Right atrium auricular region (tissue), 2 donors: Measurements from ENCODE around the gene HOXC5. TPM values are rescaled to one million over a fixed set of nuclear protein-coding genes. Genes with fewer than 3 reads are reported as not detected.
A peak's percentile ranks its signal among the peaks of the same experiment; 100 is the strongest.

Experiments
- DNase-seq: peaks from one replicate; pipeline ENCODE4 v3.0.0-alpha.2; 2019; ENCODE audit warnings: low spot score
- H3K27ac ChIP-seq, 2 donors: fragments of 200-600 bp; sonication (generic); 1 replicate in 1 of 2; 2 replicates in 1 of 2; pipeline ENCODE4 v1.5.1; 2016 to 2019
- H3K27me3 ChIP-seq, 2 donors: fragments of 200-600 bp; sonication (generic); one replicate each; pipeline versions ENCODE4 v1.5.1 to v1.6.0; 2017 to 2019
- H3K36me3 ChIP-seq: fragments of 200-600 bp; sonication (generic); one replicate; pipeline ENCODE4 v1.5.1; 2016
- H3K4me1 ChIP-seq, 2 donors: fragments of 200-600 bp; sonication (generic); one replicate each; pipeline versions ENCODE4 v1.5.1 to v1.6.0; 2017 to 2019
- H3K4me3 ChIP-seq, 2 donors: fragments of 200-600 bp; sonication (generic); 1 replicate in 1 of 2; 2 replicates in 1 of 2; pipeline ENCODE4 v1.5.1; 2017 to 2019; ENCODE audit warnings: mild to moderate bottlenecking in 1 of 2, moderate library complexity in 1 of 2
- H3K9me3 ChIP-seq, 2 donors: fragments of 200-600 bp; sonication (generic); one replicate each; pipeline ENCODE4 v1.5.1; 2019
- CTCF ChIP-seq, 2 donors: fragments of 200-600 bp; sonication (generic); IDR thresholded peaks; one replicate each; pipeline ENCODE4 v1.5.1; 2019; ENCODE audit warnings: antibody characterized with exemption in 2 of 2
- total RNA-seq, 2 donors: library from RNA; depleted of rRNA; stranded (reverse); fragments of >200 nt; gene quantifications; one replicate each; pipeline ENCODE4 v1.1.0, GENCODE V29; 2016

HOXC5 gene
- total RNA-seq, 2 donors from 2014 or later, result 0.33 TPM; not detected in 1

- H3K27me3 ChIP-seq, result peaks cover 14 to 30% of the 10 kb centered on the region in 2 donors
- H3K27ac ChIP-seq, result peak overlapping the region in 1 of 2 donors; percentile 1
- no peaks in the 10 kb centered on the region for H3K36me3 ChIP-seq
- TF ChIP-seq CTCF (IDR thresholded peaks at IDR 0.05), result no peak
- DNase-seq, result no peak
- H3K9me3 ChIP-seq, result no peaks in the 10 kb centered on the region
- peak overlapping the region; percentile 32 to 49 for H3K4me3 ChIP-seq
- peaks cover 0 to 7% of the 10 kb centered on the region in 2 donors for H3K4me1 ChIP-seq
These were observed 20.3 kb downstream of the HOXC5 start for GRCh38 chr12:54053003-54053750.

GRCh38 chr12:54053751-54054741 lies 21.2 kb downstream of the HOXC5 start, which contains the start of gene HOXC4:
TSS of gene HOXC4 (plus strand) at chr12:54053835. CDS start at chr12:54053923, 88 bp downstream.
- H3K36me3 ChIP-seq, result no peaks in the 10 kb centered on the region
- peak within 1 kb of the TSS; percentile 32 to 49 for H3K4me3 ChIP-seq
- H3K4me1 ChIP-seq, result peaks cover 0 to 7% of the 10 kb centered on the region in 2 donors
- TF ChIP-seq CTCF (IDR thresholded peaks at IDR 0.05), result no peak
- peak within 1 kb of the TSS in 1 of 2 donors; percentile 1 for H3K27ac ChIP-seq
- H3K9me3 ChIP-seq, result no peaks in the 10 kb centered on the region
- peaks cover 11 to 24% of the 10 kb centered on the region in 2 donors for H3K27me3 ChIP-seq
- DNase-seq, result no peak

GRCh38 chr12:54054742-54055194 lies 21.9 kb downstream of the HOXC5 start:
- no peak for DNase-seq
- Histone ChIP-seq H3K27ac (no peak overlapping the region), H3K27me3 (peaks cover 7 to 22% of the 10 kb centered on the region in 2 donors), H3K9me3 (no peaks in the 10 kb centered on the region), H3K36me3 (no peaks in the 10 kb centered on the region), H3K4me3 (peak overlapping the region in 1 of 2 donors; percentile 49), H3K4me1 (peaks cover 0 to 7% of the 10 kb centered on the region in 2 donors)
- TF ChIP-seq CTCF (IDR thresholded peaks at IDR 0.05), result no peak

- H3K27ac ChIP-seq, result no peak overlapping the region
- no peak overlapping the region for H3K4me3 ChIP-seq
These were observed 22.7 kb downstream of the HOXC5 start for GRCh38 chr12:54055552-54055951.

More at GRCh38 chr12:54055552-54055951, 22.7 kb downstream of the HOXC5 start:
- TF ChIP-seq CTCF (IDR thresholded peaks at IDR 0.05), result no peak
- Histone ChIP-seq H3K9me3 (no peaks in the 10 kb centered on the region), H3K27me3 (peaks cover 8 to 28% of the 10 kb centered on the region in 2 donors), H3K4me1 (peaks cover 0 to 7% of the 10 kb centered on the region in 2 donors), H3K36me3 (no peaks in the 10 kb centered on the region)
- DNase-seq, result no peak
